ENCODE measurements around the gene ZNF106.

DNA sequence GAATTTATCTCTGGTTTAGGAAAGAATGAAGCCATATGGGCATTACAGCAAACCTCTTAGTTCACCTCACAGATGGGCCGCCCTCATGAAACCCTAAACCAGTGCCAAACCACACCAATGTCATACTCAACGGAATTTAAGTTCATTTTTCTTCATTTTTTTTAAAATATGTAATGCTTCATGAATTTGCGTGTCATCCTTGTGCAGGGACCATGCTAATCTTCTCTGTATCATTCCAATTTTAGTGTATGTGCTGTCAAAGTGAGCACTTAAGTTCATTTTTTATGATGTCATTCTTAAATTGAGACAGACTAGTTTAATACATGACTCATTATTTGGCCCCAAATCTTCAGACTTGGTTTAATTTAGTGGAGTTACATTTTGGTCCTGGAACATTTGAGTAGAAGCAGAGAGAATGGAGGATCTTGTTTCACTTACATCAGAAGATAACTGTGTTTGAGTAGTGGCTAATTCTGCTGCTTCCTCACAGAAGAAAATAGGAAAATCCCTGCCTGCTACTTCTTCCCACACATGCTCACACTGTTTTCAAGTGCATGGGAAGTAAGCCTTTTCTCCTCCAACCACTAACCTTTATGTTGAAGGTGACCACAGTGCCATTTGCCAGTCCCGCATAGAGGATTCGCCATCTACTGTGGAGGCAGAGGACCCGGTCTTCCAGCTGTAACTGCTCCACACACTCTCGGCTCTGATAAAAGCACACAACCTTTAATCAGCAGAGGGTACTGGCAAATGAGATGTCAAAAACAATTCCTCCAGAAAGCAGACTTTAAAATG lies 63.3 kb downstream of the ZNF106 start:
- TF ChIP-seq TAF1 (IDR thresholded peaks at IDR 0.05; ENCODE audit: low read depth, low read length): no peak
- no peak for TF ChIP-seq POLR2A (IDR thresholded peaks at IDR 0.05; ENCODE audit: low read depth, low read length)
- no peak for TF ChIP-seq SPI1 (IDR thresholded peaks at IDR 0.05; ENCODE audit: low read depth, low read length)
- TF ChIP-seq POLR2AphosphoS5 (IDR thresholded peaks at IDR 0.05; ENCODE audit: low read depth, low read length): no peak
- no peak for TF ChIP-seq POU2F2 (IDR thresholded peaks at IDR 0.05; ENCODE audit: low read depth, low read length)
- TF ChIP-seq PAX5 (IDR thresholded peaks at IDR 0.05; ENCODE audit: insufficient read depth, low read length, severe bottlenecking): no peak

Measured in GM12891 (cell line).